EH (cell line): Measurements from ENCODE around the gene LYG2.
"Not testable (repeated sequence)": the region's sequence is repeated elsewhere in the genome, so short reads cannot be mapped to it uniquely, and the experiment has no call there.

ENCODE experiments used
- DNase-seq: peaks from one replicate; pipeline ENCODE4 v3.0.0-alpha.2; 2015; ENCODE audit warnings: low read depth

LYG2 gene

GRCh38 chr2:99200076-99200800, 55.2 kb downstream of the LYG2 start:
- DNase-seq: no peak

DNA sequence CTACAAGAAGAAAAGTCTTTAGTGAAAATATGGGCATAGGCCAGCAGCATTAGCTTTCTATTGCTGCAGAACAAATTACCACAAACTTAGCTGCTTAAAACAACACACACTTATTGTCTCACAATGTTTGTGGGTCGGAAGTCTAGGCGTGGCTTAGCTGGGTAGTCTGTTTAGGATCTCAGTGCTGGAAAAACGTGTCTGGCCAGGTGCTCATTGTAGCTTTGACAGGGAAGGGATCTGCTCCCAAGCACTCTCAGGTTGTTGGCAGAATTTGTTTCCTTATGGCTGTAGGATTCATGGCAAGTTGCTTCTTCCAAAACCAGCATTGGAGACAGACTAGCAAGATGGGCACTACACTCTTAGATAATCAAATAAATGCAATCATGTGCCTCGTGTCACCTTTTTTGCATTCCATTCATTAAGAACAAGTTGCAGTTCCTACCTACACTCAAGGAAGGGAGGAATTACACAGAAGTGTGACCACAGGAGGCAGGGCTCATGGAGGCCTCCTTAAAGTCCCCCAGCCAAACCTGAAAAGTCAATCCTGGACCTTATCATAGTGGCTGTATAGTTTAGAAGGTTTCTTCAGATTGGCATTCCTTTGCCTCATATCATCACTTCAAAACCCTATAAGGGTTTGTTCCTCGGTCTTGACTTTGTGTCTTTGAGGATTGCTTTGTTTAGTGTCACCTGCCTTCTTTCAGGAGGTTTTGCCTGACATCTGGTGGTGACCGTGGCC, 57.2 kb downstream of the LYG2 start:
- no peak for DNase-seq

GRCh38 chr2:99192364-99192763, 63.1 kb downstream of the LYG2 start:
- DNase-seq: not testable (repeated sequence)
